Germinal center (tissue), 1 donor: ENCODE results near the gene ZNF268.

ENCODE experiments used
- DNase-seq: peaks from one replicate; pipeline ENCODE4 v3.0.0; 2012; ENCODE audit warnings: mixed read lengths, low spot score

Gene ZNF268

GRCh38 chr12:133181238-133181959, at the start of gene ZNF268:
ZNF268 (plus strand) TSS chr12:133181495; CDS start chr12:133181998, 503 bp downstream.
- DNase-seq: peak; percentile 93

- no peak for DNase-seq
Observed at GRCh38 chr12:133135747-133136146, 45.5 kb upstream of the ZNF268 start.

- DNase-seq: no peak
Observed at GRCh38 chr12:133145981-133146380, 35.3 kb upstream of the ZNF268 start.

GRCh38 chr12:133156125-133156690, 25.1 kb upstream of the ZNF268 start:
- no peak for DNase-seq

DNA sequence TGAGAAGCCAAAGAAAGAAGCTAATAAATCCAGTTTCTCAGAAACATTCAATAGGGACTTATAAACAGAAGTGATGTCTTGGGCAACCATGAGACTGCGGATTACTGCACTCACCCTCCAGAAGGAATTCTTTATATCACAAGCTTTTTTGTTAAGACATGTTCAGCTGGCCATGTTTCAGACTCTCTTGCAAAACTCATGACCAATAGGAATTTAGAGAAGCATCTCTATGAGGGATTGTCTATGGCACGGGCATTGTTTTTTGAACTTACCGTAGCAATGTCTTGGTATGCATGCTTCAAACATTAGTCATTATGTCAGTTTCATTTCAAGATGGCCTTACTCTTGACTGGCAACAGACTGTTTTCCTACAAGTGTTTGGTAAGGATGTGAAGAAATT, 15.5 kb upstream of the ZNF268 start:
- DNase-seq: no peak

GRCh38 chr12:133172491-133172890, 8.8 kb upstream of the ZNF268 start:
- no peak for DNase-seq

DNA sequence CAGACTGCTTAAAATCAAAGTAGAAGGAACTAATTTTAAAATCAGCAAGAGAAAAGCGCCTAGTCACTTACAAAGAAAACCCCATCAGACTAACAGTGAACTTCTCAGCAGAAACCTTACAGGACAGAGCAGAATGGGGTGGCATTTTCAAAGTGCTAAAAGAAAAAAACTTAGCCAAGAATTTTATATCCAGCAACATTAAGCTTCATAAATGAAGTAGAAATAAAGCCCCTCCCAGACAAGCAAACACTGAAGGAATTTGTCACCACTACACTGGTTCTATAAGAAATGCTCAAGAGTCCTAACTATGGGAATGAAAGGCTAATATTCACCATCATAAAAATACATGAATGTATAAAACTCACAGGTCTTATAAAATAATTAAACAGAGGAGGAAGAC, 6.4 kb upstream of the ZNF268 start:
- DNase-seq: no peak

DNA sequence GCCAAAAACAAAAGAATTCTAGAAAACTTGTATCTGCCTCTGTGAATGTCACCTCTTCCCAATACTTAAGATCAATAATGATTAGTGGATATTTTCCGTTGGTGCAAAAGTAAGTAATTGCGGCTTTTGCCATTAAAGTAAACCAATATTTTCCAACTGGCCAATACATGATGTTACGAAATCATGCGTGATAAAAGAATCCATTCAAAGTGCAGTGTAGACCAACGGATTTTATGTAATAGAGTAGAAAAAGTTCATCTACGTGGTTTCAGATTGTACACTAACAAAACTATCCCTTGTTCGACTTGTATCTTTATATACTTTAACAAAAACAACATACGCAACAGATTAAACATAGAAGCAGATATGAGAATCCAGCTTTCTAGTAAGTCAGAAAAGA, 626 bp upstream of the ZNF268 start:
- DNase-seq: no peak

DNA sequence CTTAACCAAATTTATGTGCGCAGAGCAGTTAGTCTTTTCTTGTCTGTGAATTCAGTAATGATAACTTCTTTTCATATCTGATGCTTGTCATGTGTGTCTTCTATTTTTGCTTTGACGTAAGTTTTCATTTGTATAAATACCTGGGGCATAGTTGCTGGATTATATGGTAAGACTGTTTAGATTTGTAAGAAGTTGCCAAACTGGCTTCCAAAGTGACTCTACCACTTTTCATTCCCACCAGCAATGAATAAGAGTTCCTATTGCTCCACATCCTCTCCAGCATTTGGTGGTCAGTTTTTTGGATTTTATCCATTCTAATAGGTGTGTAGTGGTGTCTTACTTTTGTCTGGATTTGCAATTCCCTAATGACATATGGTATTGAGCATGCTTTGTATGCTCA, 8.9 kb downstream of the ZNF268 start:
- no peak for DNase-seq

DNA sequence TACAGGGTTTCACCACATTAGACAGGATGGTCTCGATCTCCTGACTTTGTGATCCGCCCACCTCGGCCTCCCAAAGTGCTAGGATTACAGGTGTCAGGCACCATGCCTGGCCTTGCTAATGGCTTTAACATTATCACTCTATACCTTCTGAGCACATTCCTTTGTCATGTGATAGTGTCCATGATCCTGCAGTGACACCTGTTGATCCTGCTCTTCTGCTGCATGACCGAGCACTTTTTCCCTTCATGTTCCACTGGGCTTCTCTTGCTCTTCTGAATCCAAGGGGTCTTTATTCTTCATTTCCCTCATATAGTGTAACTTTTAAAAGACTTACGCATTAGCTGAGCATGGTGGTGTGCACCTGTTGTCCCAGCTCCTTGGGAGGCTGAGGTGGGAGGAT, 11.6 kb downstream of the ZNF268 start:
- no peak for DNase-seq

DNA sequence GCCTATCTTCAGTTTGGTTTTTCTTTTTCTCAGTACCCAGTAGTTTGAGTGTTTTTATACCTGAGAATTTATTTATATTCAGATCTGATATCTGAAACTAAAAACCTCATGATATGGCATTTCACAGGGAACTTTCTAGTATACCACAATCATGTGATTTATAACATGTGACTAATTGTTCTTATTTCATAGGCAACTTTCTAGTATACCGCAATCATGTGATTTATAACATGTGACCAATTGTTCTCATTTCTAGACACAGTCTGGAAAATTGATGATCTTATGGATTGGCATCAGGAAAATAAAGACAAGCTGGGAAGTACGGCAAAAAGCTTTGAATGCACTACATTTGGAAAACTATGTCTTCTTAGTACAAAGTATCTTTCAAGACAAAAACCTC, 20.6 kb downstream of the ZNF268 start:
- no peak for DNase-seq

- no peak for DNase-seq
Observed at GRCh38 chr12:133202493-133203343, 21.4 kb downstream of the ZNF268 start.

DNA sequence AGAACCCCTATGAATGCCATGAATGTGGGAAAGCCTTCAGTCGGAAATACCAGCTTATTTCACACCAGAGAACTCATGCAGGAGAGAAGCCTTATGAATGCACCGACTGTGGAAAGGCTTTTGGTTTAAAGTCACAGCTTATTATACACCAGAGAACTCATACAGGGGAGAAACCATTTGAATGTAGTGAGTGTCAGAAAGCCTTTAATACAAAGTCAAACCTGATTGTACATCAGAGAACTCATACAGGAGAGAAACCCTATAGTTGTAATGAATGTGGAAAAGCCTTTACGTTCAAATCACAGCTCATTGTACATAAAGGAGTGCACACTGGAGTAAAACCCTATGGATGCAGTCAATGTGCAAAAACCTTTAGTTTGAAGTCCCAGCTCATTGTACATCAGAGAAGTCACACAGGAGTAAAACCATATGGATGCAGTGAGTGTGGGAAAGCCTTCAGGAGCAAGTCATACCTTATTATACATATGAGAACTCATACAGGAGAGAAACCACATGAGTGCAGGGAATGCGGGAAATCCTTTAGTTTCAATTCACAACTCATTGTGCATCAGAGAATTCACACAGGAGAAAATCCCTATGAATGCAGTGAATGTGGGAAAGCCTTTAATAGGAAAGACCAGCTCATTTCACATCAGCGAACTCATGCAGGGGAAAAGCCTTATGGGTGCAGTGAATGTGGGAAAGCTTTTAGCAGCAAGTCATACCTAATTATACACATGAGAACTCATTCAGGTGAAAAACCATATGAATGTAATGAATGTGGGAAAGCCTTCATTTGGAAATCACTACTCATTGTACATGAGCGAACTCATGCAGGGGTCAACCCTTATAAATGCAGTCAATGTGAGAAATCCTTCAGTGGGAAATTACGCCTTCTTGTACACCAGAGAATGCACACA, 22.3 kb downstream of the ZNF268 start:
- no peak for DNase-seq

GRCh38 chr12:133204264-133204603, 22.9 kb downstream of the ZNF268 start:
- DNase-seq: no peak

- DNase-seq: no peak
Observed at GRCh38 chr12:133206390-133206789, 25.1 kb downstream of the ZNF268 start.

DNA sequence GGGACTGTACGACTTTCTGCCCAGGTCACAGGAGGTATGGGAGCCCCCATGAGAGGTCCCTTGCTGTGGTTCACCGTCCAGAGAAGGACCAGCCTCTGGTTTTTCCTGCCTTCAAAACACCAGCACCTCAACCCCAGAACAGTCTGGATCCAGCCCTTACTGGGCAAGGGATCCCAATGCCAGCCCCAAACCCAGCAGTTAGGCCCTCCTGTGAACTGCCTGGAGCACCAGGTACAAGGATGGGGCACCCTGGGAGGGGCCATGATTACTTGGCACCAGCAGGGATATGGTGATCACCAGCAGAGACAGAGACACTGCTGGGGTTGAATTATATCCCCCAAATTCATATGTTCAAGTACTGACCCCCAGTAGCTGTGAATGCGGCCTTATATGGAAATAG, 34.4 kb downstream of the ZNF268 start:
- DNase-seq: no peak

DNA sequence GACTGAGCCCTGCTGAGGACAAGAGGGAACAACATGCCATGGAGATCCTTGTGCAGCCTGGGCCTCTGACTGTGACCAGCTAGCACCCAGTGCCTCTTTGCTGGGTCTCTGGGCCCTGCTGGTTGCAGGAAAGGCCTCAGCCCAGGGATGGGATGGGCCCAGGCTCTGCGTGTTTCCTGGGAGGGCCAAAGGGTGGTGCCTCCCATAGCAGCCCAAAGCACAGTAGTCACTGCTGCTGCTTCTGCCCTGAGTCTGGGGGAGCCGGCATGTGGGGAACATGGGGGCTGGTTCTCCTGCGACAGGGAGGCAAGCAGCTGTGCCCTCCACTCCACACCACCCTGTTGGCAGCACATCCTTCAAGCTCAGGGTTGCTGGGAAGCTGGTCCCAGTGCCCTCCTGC, 35.9 kb downstream of the ZNF268 start:
- DNase-seq: no peak

GRCh38 chr12:133220521-133220920, 39.2 kb downstream of the ZNF268 start:
- no peak for DNase-seq

DNA sequence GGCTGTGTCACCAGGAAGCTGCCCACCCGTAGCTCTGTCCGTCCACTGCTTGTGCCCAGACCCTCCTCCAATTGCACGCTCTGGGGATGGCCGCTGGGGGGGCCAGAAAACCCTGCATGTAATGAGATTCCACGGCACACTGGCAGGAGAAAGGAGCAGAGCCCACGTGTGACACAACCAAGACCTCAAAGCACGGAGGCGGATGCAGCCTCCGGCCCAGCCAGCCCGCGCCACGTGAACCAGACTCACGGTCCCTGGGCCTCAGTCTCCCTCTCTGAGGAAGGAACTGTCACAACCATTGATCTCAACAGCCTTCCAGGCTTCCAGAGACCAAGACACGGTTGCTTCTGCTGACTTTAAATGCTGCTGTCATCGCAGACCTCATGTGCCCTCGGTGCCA, 39.9 kb downstream of the ZNF268 start:
- no peak for DNase-seq

- DNase-seq: no peak
Observed at GRCh38 chr12:133222211-133222610, 40.9 kb downstream of the ZNF268 start.

DNA sequence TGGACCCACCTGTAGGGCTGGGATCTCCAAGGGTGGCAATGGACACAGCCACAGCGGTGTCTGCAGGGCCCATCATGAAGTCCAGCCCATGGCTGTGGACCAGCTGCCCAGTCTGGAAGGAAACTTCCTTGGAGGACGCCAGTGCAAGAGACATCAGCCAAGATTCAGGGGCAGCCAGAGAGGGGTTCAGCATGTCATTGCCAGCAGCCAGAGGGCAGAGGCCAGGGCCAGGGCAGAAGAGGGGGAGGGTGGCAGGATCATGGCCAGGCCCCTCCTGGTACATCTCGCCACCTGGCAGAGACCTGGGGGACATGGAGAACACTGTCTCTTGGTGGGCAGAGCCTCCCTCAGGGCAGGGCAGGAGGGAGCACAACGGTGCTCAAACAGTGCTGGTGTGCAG, 44.2 kb downstream of the ZNF268 start:
- no peak for DNase-seq

- no peak for DNase-seq
Observed at GRCh38 chr12:133226690-133227089, 45.4 kb downstream of the ZNF268 start.
